GM12892 (cell line): Measurements from ENCODE around the gene CALML3.

Experiments
- DNase-seq: peaks from one replicate; pipeline ENCODE4 v3.0.0; 2011; ENCODE audit not compliant: insufficient read length
- FAIRE-seq: peaks from 2 replicates; lab custom pipeline; 2011; peaks lifted over from hg19 to GRCh38; lab: Jason Lieb, UNC
- POLR2A ChIP-seq: IDR thresholded peaks from 2 replicates; pipeline ENCODE4 v1.6.1; 2011; ENCODE audit warnings: low read depth, low read length, control low read depth
- POLR2AphosphoS5 ChIP-seq: IDR thresholded peaks from 2 replicates; pipeline ENCODE4 v1.6.1; 2011; ENCODE audit warnings: low read depth, low read length, control low read depth
- TAF1 ChIP-seq: IDR thresholded peaks from 2 replicates; pipeline ENCODE4 v1.6.1; 2011; ENCODE audit warnings: low read depth, mild to moderate bottlenecking, control low read depth, low read length, borderline replicate concordance

The CALML3 gene

GRCh38 chr10:5492929-5493576 lies 31.7 kb upstream of the CALML3 start:
- DNase-seq (no peak), FAIRE-seq (no peak)
- TF ChIP-seq TAF1: no peak
- no peak for TF ChIP-seq POLR2AphosphoS5
- TF ChIP-seq POLR2A: no peak

- DNase-seq (no peak), FAIRE-seq (no peak)
Measured at GRCh38 chr10:5493691-5494090, 31.1 kb upstream of the CALML3 start.

GRCh38 chr10:5494611-5495010 lies 30.1 kb upstream of the CALML3 start:
- FAIRE-seq: no peak
- TF ChIP-seq TAF1: no peak
- TF ChIP-seq POLR2A: no peak
- no peak for TF ChIP-seq POLR2AphosphoS5
- no peak for DNase-seq

More at GRCh38 chr10:5493691-5494090, 31.1 kb upstream of the CALML3 start:
- TF ChIP-seq POLR2AphosphoS5 (no peak), TAF1 (no peak), POLR2A (no peak)

GRCh38 chr10:5496261-5497250 lies 28.2 kb upstream of the CALML3 start:
- FAIRE-seq (no peak), DNase-seq (no peak)
- TF ChIP-seq TAF1: no peak
- no peak for TF ChIP-seq POLR2AphosphoS5
- TF ChIP-seq POLR2A: no peak

- FAIRE-seq: peak; percentile 21
- no peak for DNase-seq
- TF ChIP-seq POLR2AphosphoS5 (no peak), TAF1 (no peak)
Measured at GRCh38 chr10:5497289-5497688, 27.5 kb upstream of the CALML3 start.

GRCh38 chr10:5497948-5498730 lies 26.6 kb upstream of the CALML3 start:
- DNase-seq: no peak
- no peak for FAIRE-seq
- TF ChIP-seq TAF1 (no peak), POLR2AphosphoS5 (no peak), POLR2A (no peak)

GRCh38 chr10:5498791-5499492 lies 25.8 kb upstream of the CALML3 start:
- no peak for DNase-seq
- TF ChIP-seq TAF1: no peak
- TF ChIP-seq POLR2AphosphoS5: no peak
- TF ChIP-seq POLR2A: no peak
- FAIRE-seq: no peak

GRCh38 chr10:5499493-5500140 lies 25.1 kb upstream of the CALML3 start, which contains the start of gene CALML5:
Gene CALML5, minus strand, starts transcription at chr10:5499570. Its CDS starts 132 bp downstream, at chr10:5499438.
- FAIRE-seq (no peak), DNase-seq (no peak)
- TF ChIP-seq POLR2AphosphoS5: no peak
- TF ChIP-seq POLR2A: no peak
- no peak for TF ChIP-seq TAF1

GRCh38 chr10:5500162-5500670 lies 24.5 kb upstream of the CALML3 start:
- no peak for TF ChIP-seq POLR2AphosphoS5
- no peak for TF ChIP-seq TAF1
- TF ChIP-seq POLR2A: no peak
- FAIRE-seq: no peak
- DNase-seq: no peak

- TF ChIP-seq POLR2AphosphoS5 (no peak), TAF1 (no peak), POLR2A (no peak)
- FAIRE-seq (no peak), DNase-seq (no peak)
Measured at GRCh38 chr10:5500910-5501309, 23.9 kb upstream of the CALML3 start.
